Mucosa of stomach (tissue), 1 donor: ENCODE results near the gene SOD2.

Source experiments
- H3K27me3 ChIP-seq: one replicate; pipeline ENCODE4 v1.7.0; 2013; ENCODE audit warnings: mild to moderate bottlenecking, low read length; ENCODE audit not compliant: control insufficient read depth, insufficient read depth
- H3K36me3 ChIP-seq: one replicate; pipeline ENCODE4 v1.7.0; 2013; ENCODE audit warnings: low read length; ENCODE audit not compliant: control insufficient read depth, insufficient read depth
- H3K4me1 ChIP-seq: one replicate; pipeline ENCODE4 v1.7.0; 2013; ENCODE audit warnings: mild to moderate bottlenecking, low read length; ENCODE audit not compliant: control insufficient read depth, insufficient read depth
- H3K4me3 ChIP-seq: one replicate; pipeline ENCODE4 v1.7.0; 2013; ENCODE audit warnings: low read length
- H3K9ac ChIP-seq: one replicate; pipeline ENCODE4 v1.7.0; 2013; ENCODE audit warnings: mild to moderate bottlenecking, low read length, moderate library complexity
- H3K9me3 ChIP-seq: one replicate; pipeline ENCODE4 v1.7.0; 2013; ENCODE audit warnings: mild to moderate bottlenecking, low read length, moderate library complexity; ENCODE audit not compliant: control insufficient read depth
- donor health status: Pancreatic carcinoma.

The SOD2 gene

GRCh38 chr6:159645640-159646039 lies 47.4 kb downstream of the SOD2 start:
- no peaks in the 10 kb centered on the region for H3K36me3 ChIP-seq
- H3K4me3 ChIP-seq, result no peak overlapping the region
- H3K4me1 ChIP-seq, result no peaks in the 10 kb centered on the region
- H3K27me3 ChIP-seq, result no peaks in the 10 kb centered on the region
- H3K9me3 ChIP-seq, result no peaks in the 10 kb centered on the region
- H3K9ac ChIP-seq, result no peak overlapping the region
